Neural crest cell (in vitro differentiated cells): ENCODE data around the gene RAB3D. TPM values are rescaled to one million over a fixed set of nuclear protein-coding genes. Genes with fewer than 3 reads are reported as not detected.
A peak's percentile ranks its signal among the peaks of the same experiment; 100 is the strongest.
"Not testable (repeated sequence)": the region's sequence is repeated elsewhere in the genome, so short reads cannot be mapped to it uniquely, and the experiment has no call there.

Experiments used
- DNase-seq: peaks from one replicate; pipeline ENCODE4 v3.0.0; 2021; ENCODE audit warnings: low read depth, mixed read lengths, low spot score
- H3K27ac Mint-ChIP-seq: one replicate; pipeline ENCODE4 v1.8.0; 2021; ENCODE audit warnings: mild to moderate bottlenecking, mixed read lengths; ENCODE audit not compliant: unreplicated experiment
- H3K27me3 Mint-ChIP-seq: 2 replicates; pipeline ENCODE4 v1.8.0; 2021; ENCODE audit warnings: low read depth, mild to moderate bottlenecking, mixed read lengths
- H3K36me3 Mint-ChIP-seq: 2 replicates; pipeline ENCODE4 v1.8.0; 2021; ENCODE audit warnings: low read depth, mild to moderate bottlenecking, mixed read lengths
- H3K4me1 Mint-ChIP-seq: 2 replicates; pipeline ENCODE4 v1.8.0; 2021; ENCODE audit warnings: mixed read lengths
- H3K4me3 Mint-ChIP-seq: one replicate; pipeline ENCODE4 v1.8.0; 2021; ENCODE audit warnings: mild to moderate bottlenecking, mixed read lengths
- H3K9me3 Mint-ChIP-seq: 2 replicates; pipeline ENCODE4 v1.8.0; 2021; ENCODE audit warnings: mixed read lengths
- CTCF ChIP-seq: fragments of 200-600 bp; sonication (generic); conservative IDR thresholded peaks from 2 replicates; pipeline ENCODE4 v1.5.0; 2021; ENCODE audit warnings: antibody characterized with exemption, mild to moderate bottlenecking
- total RNA-seq: library from RNA; stranded (reverse); gene quantifications from 2 replicates; pipeline ENCODE4 v1.2.1, GENCODE V29; 2021

The RAB3D gene
- total RNA-seq, 1 donor from 2014 or later, result 15.1 TPM

GRCh38 chr19:11356074-11356397 is 16.6 kb upstream of the RAB3D start:
- peaks cover 30% of the 10 kb centered on the region for H3K27me3 Mint-ChIP-seq

GRCh38 chr19:11355160-11356073 is 16.0 kb upstream of the RAB3D start, which contains the start of gene PLPPR2:
Gene PLPPR2 (plus strand): TSS chr19:11355432. CDS start chr19:11357674, 2,242 bp downstream.
- Mint-ChIP-seq H3K4me3 (peak within 1 kb of the TSS; percentile 83), H3K9me3 (no peaks in the 10 kb centered on the region), H3K27ac (peak within 1 kb of the TSS; percentile 58), H3K36me3 (no peaks in the 10 kb centered on the region), H3K4me1 (peaks cover 13% of the 10 kb centered on the region), H3K27me3 (peaks cover 25% of the 10 kb centered on the region)
- peak; percentile 91 for DNase-seq
- no peak for TF ChIP-seq CTCF

More at GRCh38 chr19:11356074-11356397, 16.6 kb upstream of the RAB3D start:
- Mint-ChIP-seq H3K27ac (peak overlapping the region; percentile 58), H3K4me1 (peaks cover 13% of the 10 kb centered on the region), H3K36me3 (no peaks in the 10 kb centered on the region), H3K9me3 (no peaks in the 10 kb centered on the region), H3K4me3 (peak overlapping the region; percentile 83)
- no peak for TF ChIP-seq CTCF
- DNase-seq, result no peak

- not testable (repeated sequence) for H3K27ac Mint-ChIP-seq, H3K36me3 Mint-ChIP-seq, H3K9me3 Mint-ChIP-seq, DNase-seq
- peak overlapping the region; percentile 9 for H3K4me3 Mint-ChIP-seq
- H3K4me1 Mint-ChIP-seq, result peaks cover 13% of the 10 kb centered on the region
- H3K27me3 Mint-ChIP-seq, result peaks cover 18% of the 10 kb centered on the region
Measured at GRCh38 chr19:11354102-11354501, 14.6 kb upstream of the RAB3D start.

GRCh38 chr19:11349171-11349570 is 9.7 kb upstream of the RAB3D start:
- peaks cover 3% of the 10 kb centered on the region for H3K9me3 Mint-ChIP-seq
- H3K27ac Mint-ChIP-seq, result no peak overlapping the region
- H3K27me3 Mint-ChIP-seq, result no peaks in the 10 kb centered on the region
- no peak overlapping the region for H3K4me3 Mint-ChIP-seq
- no peak for TF ChIP-seq CTCF
- H3K36me3 Mint-ChIP-seq, result no peaks in the 10 kb centered on the region
- no peak for DNase-seq
- peaks cover 24% of the 10 kb centered on the region for H3K4me1 Mint-ChIP-seq

GRCh38 chr19:11347546-11348039 is 8.1 kb upstream of the RAB3D start:
- Mint-ChIP-seq H3K27ac (no peak overlapping the region), H3K36me3 (no peaks in the 10 kb centered on the region), H3K27me3 (no peaks in the 10 kb centered on the region), H3K4me3 (peak overlapping the region; percentile 96), H3K9me3 (peaks cover 3% of the 10 kb centered on the region), H3K4me1 (peaks cover 24% of the 10 kb centered on the region)
- TF ChIP-seq CTCF, result no peak
- no peak for DNase-seq
